Measurements from ENCODE around the gene ZMYND12. TPM values are rescaled to one million over a fixed set of nuclear protein-coding genes. Genes with fewer than 3 reads are reported as not detected.

Gene ZMYND12
- total and polyA plus RNA-seq, 2 of the 4 experiments (the other 2 are of a cell fraction) = under 0.01 to 0.03 TPM

GRCh38 chr1:42466030-42466429, 10.2 kb upstream of the ZMYND12 start:
- H3K56ac ChIP-seq (ENCODE audit: extremely low read depth, insufficient read depth, low read length) = no peak overlapping the region
- CTCF ChIA-PET = no interaction called here
- WGBS, 2 experiments (ENCODE audit: extremely low coverage in 2 of 2, insufficient read length in 1 of 2) = no CpG with 5 or more reads among the region's 2 CpGs

More at GRCh38 chr1:42466030-42466429, 10.2 kb upstream of the ZMYND12 start:
- peaks cover 6% of the 10 kb centered on the region; the same call in 1 of the 2 replicates for H3K27me3 ChIP-seq (ENCODE audit: control insufficient read depth, insufficient read depth, low read length)
- POLR2A ChIA-PET (ENCODE audit: unreplicated experiment) = no interaction called here
- no peaks in the 10 kb centered on the region for H3K36me3 ChIP-seq (ENCODE audit: control insufficient read depth, insufficient read depth, low read length)
- H4K5ac ChIP-seq (ENCODE audit: low read depth, low read length) = no peak overlapping the region
- no peak overlapping the region for H2BK15ac ChIP-seq (ENCODE audit: low read depth, low read length)
- H3K9ac ChIP-seq (ENCODE audit: low read depth, low read length) = no peak overlapping the region
- no peak overlapping the region for H3K27ac ChIP-seq (ENCODE audit: insufficient read depth, low read length)
- H4K91ac ChIP-seq (ENCODE audit: insufficient read depth, low read depth, low read length) = no peak overlapping the region
- TF ChIP-seq MAFK (IDR thresholded peaks at IDR 0.05; ENCODE audit: low read depth, low read length) = no peak
- no peaks in the 10 kb centered on the region for H3K4me1 ChIP-seq (ENCODE audit: control insufficient read depth, insufficient read depth, low read length)
- no peak overlapping the region for H4K8ac ChIP-seq (ENCODE audit: low read depth in 2 of 2, low read length in 2 of 2)
- no peak for DNase-seq
- no peak overlapping the region for H3K4me3 ChIP-seq (ENCODE audit: insufficient read depth, low read depth, low read length)
- in situ Hi-C loops (cut with MboI; ENCODE audit: low sequenced_read_pairs) (no loop called here), dilution Hi-C loops (cut with HindIII; ENCODE audit: low sequenced_read_pairs, unreplicated experiment) (no loop called here), intact Hi-C loops (cut with micrococcal nuclease) (no loop called here)
- H3K9me1 ChIP-seq (ENCODE audit: insufficient read depth, low read length) = no peaks in the 10 kb centered on the region
- ATAC-seq (ENCODE audit: low read depth) = no peak
- no peaks in the 10 kb centered on the region for H3K79me1 ChIP-seq (ENCODE audit: low read depth in 1 of 2, low read length in 2 of 2)
- H3K4me2 ChIP-seq (ENCODE audit: low read depth, low read length) = no peak overlapping the region
- H3K14ac ChIP-seq (replicated peaks; ENCODE audit: low read depth, low read length) = no peak overlapping the region
- H2AK5ac ChIP-seq (ENCODE audit: low read depth, low read length) = no peak overlapping the region
- no peak overlapping the region for H2BK5ac ChIP-seq (ENCODE audit: low read depth, low read length, poor library complexity, severe bottlenecking)
- H3K18ac ChIP-seq (ENCODE audit: low read depth, low read length) = no peak overlapping the region
- no peak overlapping the region for H2BK20ac ChIP-seq (ENCODE audit: low read depth, low read length)
- no TSS peak for BruUV-seq (replicated peaks)
- H2BK120ac ChIP-seq (ENCODE audit: low read depth, low read length) = no peak overlapping the region
- H2AK9ac ChIP-seq (replicated peaks; ENCODE audit: low read depth, low read length, poor library complexity) = no peak overlapping the region
- no peak overlapping the region for H3K23ac ChIP-seq (ENCODE audit: low read depth, low read length)
- H3K9me3 ChIP-seq (ENCODE audit: control insufficient read depth, insufficient read depth, low read length) = no peaks in the 10 kb centered on the region
- no peaks in the 10 kb centered on the region for H4K20me1 ChIP-seq (ENCODE audit: insufficient read depth, low read length)
- H3K4ac ChIP-seq (ENCODE audit: low read depth, low read length) = no peak overlapping the region
- H2AFZ ChIP-seq (replicated peaks; ENCODE audit: low read length, poor library complexity) = no peak overlapping the region

All from IMR-90 (cell line).